ENCODE data around the gene RNF43.

The RNF43 gene

DNA sequence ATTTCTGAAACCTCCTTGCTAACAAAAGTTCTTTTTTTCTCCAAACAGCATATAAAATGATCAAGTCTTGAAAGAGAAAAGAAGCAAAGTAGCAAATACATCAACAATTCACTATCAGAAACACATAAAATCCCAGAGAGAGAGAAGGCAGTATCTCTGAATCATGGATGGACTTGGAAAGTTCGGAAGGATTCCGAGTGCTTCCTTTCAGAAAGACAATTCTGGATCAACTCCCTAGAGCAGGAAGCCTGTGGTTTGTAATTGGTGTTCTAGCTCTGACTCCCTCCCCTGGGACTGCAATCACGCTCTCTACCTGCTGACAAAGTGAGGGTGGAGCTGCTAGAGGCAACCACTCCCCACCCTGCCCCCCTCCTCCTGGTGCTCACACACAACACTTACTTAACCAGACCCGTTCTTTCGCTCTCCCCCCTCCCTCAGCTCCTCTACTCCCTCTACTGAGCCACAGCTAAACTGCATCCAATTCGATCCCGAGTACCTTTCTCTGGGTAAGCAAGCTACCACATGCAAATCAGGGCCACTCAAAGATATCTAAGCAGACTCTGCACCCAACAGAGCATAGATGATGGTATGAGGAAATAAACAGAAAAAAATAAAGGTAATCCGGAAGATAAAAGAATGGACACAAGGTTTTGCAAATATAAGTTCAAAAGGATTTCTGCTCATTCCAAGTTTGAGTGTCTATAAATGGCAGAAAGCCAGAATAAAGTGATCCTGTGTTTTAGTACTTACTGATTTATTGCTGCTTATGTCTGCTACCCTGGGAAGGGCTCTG, at the start of gene RNF43:
Gene RNF43 (minus strand): TSS at position 235 of the 793 bp plus-strand sequence. CDS start 1,957 bp downstream, outside the sequence.
- peak; percentile 91 for DNase-seq

DNA sequence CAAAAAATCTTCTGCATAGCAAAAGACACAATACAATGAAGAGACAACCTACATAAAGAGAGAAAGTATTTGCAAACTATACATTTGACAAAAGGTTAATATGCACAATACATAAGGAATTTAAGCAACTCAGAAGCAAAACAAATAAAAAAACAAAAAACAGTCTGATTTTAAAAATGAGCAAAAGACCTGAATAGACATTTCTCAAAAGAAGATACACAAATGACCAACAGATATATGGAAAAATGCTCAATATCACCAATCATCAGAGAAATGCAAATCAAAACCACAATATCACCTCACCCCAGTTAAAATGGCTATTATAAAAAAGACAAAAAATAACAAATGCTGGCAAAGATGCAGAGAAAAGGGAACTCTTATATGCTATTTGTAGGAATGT, 38.2 kb upstream of the RNF43 start:
- DNase-seq, result no peak

DNA sequence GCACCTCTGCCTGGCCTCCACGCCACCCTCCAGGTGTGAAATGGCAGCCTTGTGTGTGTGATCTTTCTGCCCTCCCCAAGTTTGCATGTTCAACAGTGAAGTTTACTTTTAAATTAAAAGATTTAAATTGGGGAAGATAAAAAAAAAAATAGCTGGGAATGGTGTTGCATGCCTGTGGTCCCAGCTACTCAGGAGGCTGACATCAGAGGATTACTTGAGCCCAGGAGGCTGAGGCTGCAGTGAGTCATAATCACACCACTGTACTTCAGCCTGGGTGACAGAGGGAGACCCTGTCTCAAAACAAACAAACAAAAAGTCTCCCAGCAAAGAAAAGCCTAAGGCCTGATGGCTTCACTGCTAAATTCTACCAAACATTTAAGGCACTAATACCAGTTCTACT, 35.4 kb upstream of the RNF43 start:
- DNase-seq, result no peak

DNA sequence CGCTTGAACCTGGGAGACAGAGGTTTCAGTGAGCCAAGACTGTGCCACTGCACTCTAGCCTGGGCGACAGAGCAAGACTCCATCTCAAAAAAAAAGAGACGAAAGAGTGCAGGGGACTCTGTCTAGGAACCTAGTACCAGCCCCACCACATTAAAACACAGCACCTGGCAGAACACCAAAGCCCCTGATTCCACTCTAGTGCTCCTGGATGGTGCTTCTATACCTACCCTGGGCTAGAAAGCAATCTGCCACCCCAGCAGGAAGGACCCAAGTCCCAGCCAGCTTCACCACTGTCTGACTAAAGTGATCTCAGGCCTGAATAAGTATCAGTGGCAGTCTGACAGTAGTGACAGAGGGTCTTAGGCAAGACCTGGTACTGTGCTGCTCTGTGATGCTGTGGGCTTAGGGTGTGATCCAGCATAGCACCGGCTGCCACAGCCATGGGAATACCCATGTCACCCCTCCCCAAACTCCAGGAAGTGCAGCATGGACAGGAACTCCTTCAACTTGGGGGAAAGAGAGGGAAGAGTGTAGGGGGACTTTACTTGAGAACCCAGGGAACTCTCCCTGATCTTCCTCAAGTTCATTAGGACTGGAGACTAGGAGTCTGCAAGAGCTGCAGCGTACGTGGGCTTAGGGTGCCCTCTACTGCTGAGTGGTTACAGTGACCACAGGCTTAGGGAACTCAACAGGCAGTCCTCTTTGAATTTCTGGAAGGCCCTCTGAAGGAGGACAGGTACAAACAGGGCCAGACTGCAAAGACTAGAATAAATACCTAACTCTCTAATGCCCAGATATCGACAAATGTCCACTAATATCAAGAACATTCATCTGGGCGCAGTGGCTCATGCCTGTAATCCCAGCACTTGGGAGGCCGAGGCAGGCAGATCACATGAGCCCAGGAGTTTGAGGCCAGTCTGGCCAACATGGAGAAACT, 30.0 kb upstream of the RNF43 start:
- DNase-seq, result peak; percentile 81

DNA sequence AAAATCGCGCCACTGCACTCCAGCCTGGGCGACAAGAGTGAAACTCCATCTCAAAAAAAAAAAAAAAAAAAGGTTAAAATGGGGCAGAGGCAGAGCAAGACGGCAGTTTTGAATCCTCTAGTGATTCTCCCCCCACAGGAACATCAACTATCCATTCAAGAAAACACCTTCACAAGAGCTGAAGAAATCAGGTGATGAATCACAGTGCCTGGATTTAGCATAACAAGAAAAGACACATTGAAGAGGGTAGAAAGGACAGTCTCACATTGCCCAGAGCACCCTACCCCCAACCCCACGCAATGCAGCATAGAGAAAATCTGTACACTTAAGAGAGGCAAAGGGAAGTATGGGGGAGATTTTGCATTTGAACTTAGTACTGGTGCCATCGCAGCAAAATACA, 28.8 kb upstream of the RNF43 start:
- no peak for DNase-seq

DNA sequence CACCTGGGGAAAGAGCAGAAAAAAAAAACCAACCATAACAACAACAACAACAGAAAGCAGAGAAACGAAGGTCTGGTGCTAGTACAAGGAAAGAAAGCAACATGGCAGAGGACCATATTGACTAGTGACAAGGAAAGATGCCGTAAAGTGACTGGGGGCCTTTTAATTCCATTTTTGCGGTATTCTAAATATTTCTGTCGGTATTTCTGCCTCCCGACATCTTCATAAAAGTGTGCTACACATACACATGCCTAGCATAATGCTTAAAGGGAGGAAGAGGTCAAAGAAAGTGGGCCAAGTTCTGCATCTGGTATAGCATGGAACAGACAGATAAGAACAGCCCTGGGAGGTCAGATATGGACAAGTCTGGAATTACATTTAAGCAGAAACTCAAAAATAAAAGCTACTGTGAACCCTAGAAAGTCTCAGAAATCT, 19.5 kb upstream of the RNF43 start:
- DNase-seq, result no peak

DNA sequence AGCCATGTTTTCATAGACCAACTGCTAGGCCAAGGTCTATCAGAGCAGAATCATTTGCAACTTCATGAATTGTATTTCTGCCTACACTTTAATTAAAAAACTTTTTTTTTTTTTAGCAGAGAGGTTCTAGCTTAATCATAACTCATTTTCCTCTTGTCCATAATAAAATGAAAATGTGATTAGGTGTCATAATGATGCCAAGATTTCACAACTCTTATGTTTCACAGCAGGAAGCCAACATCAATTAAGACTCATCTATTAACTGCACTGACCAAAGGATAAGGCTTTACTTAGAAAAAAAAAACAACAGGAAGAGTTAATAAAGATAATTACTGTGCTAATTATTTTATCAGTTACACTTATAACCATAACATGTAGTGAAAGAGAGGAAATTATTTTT, 18.9 kb upstream of the RNF43 start:
- no peak for DNase-seq

DNA sequence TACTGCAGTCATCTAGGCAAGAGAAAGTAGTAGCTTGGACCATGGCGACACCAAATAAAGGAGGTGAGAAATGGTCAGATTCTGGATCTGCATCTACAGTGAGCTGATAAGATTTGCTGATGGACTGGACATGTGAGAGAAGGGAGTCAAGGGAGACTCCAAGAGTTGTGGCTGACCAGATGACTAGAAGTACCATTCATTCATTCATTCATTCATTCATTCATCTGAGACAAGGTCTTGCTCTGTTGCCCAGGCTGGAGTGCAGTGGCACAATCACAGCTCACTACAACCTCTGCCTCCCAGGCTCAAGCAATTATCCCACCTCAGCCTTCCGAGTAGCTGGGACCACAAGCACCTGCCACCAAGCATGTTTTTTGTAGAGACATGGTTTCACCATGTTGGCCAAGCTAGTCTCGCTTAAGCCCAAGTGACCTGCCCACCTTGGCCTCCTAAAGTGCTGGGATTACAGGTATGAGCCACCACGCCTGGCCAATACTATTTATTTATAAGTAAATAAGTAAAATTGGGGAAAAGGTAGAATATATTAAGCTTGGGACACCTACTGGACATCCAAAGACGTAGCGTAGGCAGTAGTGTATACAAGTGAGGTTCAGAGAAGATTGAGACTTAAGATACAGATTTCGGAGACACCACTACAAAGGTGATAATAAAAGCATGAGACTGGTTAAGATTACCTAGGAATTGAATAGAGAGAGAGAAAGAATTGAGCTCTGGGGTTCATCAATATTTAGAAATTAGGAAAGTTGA, 15.7 kb upstream of the RNF43 start:
- DNase-seq, result no peak

DNA sequence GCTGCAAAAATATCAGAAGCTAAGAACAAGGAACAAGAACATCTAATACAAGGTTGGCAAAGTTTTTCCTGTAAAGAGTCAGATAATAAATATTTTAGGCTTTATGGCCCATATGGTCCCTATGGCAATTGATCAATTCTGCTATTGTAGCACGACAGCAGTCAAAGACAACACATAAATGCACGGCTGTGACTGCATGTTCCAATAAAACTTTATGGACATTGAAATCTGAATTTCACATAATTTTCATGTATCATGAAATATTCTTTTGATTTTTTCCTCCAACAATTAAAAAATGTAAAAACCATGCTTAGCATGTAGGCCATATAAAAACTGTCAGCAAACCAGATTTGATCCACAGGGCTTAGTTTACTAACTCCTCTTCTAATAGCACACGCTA, 10.5 kb upstream of the RNF43 start:
- no peak for DNase-seq

DNA sequence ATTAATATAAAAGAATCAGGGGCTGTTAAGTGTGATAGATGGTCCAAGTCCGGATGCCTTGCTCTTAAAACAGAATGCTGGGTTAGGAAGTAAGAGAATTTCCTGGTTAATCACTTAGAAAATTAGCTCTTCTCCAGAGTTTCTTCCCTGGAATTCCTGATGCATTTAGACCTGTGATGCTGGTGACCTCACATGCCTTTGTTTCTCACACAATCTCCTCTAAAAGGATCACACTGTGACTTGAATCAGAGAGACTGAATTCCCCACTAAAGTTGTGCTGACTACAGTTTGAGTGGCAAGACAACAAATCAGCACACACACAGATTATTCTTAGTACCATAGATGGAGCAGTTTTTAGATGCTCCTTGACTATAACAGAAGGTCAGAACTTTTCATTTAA, 4.4 kb upstream of the RNF43 start:
- no peak for DNase-seq

DNA sequence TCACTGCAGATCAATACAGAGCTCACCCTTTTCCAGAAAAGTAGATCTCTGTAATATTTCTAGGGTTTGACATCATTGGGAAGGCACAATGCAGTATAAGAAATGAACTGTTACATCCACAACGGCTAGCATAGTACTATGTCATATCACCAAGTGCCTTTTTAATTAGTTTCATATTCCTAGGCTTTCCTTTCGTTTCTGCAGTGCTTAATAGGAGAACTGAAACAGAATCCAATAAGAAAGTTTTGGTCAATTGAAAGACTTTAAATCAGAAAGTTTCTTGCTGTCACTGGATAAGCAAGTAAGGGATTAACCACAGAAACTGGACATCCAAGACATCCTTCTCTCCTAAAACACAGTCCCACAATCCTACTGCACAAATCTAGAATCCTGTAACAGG, 3.5 kb upstream of the RNF43 start:
- no peak for DNase-seq

DNA sequence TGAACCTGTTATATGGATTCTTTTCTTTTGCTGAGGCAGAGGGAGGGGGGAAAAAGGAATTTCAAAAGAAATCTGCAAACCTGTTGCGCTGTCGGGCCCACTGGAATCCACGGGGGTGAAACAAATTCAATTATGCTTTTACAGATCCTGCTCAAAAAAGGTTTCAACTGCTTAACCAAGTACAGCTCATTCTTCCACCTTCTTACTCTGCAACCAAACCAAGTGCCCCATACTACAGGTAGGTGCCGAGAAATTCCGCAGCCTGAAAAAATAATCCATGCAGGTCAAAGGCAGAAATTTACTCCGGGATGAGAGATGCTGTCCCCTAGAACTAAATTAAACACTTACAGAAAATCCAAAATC, 416 bp downstream of the RNF43 start:
- DNase-seq, result no peak

DNA sequence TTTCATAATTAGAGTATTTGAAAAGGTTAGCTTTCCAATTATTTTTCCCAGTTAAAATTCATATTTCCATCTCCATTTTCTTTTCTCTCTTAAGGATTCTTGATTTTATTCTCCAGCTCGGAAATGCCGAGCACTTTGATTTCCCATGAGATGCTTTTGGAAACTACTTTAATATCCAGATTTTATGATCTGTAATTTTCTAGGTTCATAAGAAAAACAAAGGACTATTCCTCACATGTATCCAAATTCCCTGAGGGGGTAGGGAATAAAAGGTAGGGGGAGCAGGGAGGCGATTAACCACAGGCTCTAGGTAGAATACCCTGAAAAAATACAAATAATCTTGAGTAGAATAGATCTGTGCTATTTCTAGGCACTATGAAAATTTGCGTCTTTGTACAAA, 938 bp downstream of the RNF43 start:
- DNase-seq, result no peak

DNA sequence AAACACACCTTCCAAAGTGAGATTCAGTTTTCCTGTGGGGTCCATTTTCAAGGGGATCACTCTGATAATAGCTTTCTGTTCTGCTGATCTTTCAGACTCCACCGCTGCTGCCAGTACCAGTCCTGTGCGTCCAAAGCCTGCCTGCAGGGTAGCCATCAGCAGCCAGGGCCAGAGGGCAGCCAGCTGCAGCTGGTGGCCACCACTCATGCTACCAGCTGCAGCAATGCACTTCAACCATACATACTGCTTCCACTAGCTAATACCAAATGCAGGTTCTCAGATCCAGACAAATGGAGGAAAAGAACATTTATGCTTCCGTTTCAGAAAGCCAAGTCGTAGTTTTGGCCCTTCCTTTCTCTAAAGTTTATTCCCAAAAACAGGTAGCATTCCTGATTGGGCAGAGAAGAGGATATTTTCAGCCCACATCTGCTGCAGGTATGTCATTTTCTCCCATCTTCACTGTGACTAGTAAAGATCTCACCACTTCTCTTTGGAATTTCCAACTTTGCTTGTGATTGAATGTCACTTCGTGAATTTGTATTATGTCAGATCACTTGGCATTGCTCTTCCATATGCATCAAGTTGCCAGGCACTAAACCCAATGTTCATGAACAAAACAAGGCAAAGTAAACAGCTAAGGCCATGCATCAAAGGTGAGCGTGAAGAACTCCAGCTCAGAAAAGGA, 1.8 kb downstream of the RNF43 start:
- no peak for DNase-seq

DNA sequence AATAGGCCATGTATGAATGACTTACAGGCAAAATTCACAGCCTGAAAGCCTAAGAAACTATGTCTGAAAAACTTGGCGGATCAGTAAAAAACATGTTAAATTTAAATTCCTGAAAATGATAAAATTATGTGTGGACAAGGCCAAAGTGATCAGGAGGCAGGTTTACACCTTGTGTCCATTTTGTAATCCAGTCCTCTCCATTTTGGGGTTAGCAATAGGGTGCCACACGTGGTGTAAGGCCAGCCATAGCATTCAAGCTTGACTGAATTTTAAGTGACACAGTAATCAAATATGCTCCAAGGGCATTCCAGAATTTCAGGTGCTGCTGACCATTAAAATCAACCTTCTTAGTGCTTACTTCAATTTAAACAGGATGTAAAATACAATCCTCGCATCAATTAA, 2.7 kb downstream of the RNF43 start:
- DNase-seq, result no peak

DNA sequence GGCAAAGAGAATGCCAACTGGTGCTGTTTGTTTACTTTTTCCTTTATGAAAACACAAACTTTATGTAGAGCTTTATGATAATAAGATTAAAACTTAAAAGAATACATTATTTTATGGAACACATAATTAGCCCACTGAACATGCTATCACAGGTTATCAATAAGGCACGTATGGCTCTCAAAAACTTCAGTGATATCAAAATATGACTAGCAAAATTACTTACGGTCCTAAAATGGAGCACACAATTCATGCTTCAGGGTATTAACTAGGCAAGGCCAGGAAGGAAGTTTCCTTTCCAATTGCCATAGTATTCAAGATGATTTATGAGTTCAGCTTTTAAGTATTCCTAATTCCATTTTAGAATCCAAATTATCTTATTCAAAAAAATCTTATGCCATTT, 3.6 kb downstream of the RNF43 start:
- no peak for DNase-seq

DNA sequence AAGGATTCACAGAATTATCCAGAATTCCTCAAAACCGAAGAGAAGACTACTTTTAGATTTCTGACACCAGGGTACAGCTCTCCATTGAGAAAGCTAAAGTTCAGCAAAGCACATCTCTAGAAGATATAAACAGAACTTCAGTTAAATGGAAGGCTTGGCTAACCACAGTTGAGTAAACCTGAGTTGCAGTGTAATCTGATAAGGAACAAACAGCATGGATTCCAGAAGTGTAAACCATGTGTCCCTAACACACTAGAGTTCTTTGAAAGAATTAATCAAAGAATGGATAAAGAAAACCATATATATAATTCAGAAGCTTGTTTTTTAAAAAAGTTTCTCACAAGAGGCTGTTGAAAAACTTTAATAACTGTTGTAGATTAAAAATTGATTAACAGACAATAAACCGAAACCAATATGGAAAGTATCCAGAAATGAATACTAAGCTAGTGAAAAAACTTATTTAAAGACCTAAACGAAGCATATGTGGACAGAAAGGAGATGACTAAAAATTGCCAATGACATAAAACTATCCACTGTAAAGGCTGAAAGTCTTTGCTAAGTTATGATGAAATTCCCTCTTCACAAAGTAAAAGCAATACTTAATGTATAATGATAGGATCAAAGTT, 4.3 kb downstream of the RNF43 start:
- peak; percentile 55 for DNase-seq

DNA sequence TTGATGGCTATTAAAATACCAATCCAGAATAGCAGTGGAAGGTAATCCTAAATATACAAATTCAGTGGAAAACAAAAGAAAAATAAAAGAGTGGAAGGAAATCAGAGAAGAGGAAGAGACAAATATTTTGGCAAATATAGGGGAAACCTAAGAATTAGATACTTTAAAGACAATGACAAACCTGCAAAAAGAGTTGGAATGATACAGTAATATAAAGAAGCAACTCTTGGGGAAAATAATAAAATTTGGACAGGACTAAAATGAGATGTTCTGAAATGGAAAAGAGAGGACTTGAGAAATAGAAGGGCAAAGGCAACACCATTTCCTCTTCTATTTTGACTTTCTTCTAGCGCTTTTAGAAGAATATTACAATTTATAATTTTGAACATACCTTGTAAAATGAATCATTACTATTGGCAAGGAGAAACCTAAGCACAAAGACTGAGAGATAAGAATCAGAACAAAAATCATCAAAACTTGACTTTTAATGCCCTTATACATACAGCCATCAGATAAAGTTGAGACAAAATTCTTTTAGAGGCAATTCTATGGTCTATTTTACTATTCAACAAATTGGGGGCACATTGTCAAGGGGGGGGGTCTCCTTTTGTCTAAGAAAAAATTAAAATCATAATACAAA, 5.2 kb downstream of the RNF43 start:
- no peak for DNase-seq

DNA sequence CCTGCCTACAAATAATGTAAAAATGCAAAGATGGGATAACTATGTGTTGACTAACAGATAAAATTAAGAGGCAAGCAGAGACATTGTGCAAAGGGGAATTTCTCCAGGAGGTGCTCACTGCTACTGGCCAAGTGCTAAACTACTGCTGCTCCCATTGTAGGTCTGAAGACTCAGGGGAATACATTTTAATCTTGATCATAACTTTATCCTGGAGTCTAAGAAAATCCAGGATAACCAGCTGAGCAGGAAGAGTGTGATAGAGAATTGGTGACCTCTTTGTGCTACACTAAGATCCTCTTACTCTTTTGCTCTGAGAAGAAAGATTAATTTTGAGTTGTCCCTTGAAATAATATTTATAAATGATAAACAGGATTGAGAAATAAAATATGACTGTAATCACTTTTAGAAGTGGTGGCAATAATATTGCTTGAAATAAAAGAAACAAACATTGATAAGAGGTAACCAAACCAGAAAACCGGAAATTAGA, 5.9 kb downstream of the RNF43 start:
- no peak for DNase-seq

DNA sequence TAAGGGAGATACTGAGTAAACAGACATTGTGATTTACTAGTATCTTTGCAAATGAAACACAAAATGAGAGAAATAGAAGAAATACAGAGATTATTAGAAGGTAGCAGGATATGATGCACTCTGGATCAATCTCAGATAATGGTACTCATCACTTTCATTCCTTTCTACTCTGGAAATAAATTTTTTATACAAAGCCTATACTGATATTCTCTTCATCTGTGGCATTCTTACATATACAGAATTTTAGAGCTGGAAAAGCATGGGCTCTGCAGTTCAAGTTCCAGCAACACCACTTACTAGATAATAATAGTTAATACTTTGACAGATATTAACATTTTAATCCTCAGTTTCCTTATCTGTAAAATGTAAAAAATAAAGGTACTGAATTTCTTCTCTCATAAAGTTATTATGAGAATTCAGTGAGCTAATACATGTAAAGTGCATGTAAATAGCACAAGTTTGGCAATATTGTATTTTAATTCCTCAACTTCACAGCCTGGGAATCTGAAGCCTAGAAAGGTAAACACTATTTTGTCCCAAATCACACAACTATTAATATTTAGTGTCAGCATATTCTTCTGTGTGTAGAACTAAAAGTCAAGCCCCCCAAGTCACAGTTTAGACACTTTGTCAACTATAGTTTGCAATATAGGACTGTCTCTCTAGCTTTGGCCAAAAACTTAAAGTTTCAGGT, 6.5 kb downstream of the RNF43 start:
- DNase-seq, result no peak

DNA sequence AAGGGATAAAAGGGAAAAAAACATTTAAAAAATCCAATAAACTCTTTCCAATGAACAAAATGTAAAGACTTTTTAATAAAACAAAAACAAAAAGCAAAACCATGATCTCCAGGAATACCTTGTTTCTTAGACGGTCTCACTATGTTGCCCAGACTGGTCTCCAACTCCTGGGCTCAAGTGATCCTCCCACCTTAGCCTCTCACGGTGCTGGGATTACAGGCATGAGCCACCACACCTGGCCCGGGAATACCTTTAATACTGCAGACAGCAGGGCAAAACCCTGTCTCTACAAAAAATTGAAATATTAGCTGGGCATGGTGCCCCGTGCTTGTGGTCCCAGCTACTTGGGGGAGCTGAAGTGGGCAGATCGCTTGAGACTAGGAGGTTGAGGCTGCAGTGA, 7.9 kb downstream of the RNF43 start:
- DNase-seq, result no peak
